Activated T-cell treated with anti-CD3 and anti-CD28 coated beads, Interleukin-2, amount 50 U/mL, for 4 hours (primary cell): ENCODE measurements around the gene TENM4. TPM values are rescaled to one million over a fixed set of nuclear protein-coding genes. Genes with fewer than 3 reads are reported as not detected.

Experiments
- ATAC-seq, 2 donors: fragments of 200-7000 bp; cut with Tn5 transposase; one replicate each; pipeline ENCODE4 v1.10.0; 2021
- DNase-seq: peaks from one replicate; pipeline ENCODE4 v3.0.0-alpha.2; 2020
- H3K27me3 Mint-ChIP-seq: one replicate; pipeline ENCODE4 v1.8.0; 2021; ENCODE audit warnings: low read depth, mixed read lengths
- H3K36me3 Mint-ChIP-seq: one replicate; pipeline ENCODE4 v1.8.0; 2022; ENCODE audit warnings: mixed read lengths; ENCODE audit not compliant: insufficient read depth
- H3K4me1 Mint-ChIP-seq: one replicate; pipeline ENCODE4 v1.8.0; 2021; ENCODE audit warnings: low read depth, mixed read lengths
- H3K4me3 Mint-ChIP-seq: one replicate; pipeline ENCODE4 v1.8.0; 2021; ENCODE audit warnings: mild to moderate bottlenecking, moderate library complexity, mixed read lengths
- H3K9me3 Mint-ChIP-seq: one replicate; pipeline ENCODE4 v1.8.0; 2021; ENCODE audit warnings: mixed read lengths
- total RNA-seq, 3 donors: library from RNA; stranded (reverse); gene quantifications; one replicate each; pipeline ENCODE4 v1.2.1, GENCODE V29; 2021

TENM4 gene
- total RNA-seq, 3 donors from 2014 or later: 0.10 to 0.30 TPM; not detected in 1

- DNase-seq (no peak), ATAC-seq (no peak)
- peaks cover 6% of the 10 kb centered on the region for H3K9me3 Mint-ChIP-seq
- H3K27me3 Mint-ChIP-seq: peaks cover 69% of the 10 kb centered on the region
- no peaks in the 10 kb centered on the region for H3K36me3 Mint-ChIP-seq
- no peak overlapping the region for H3K4me3 Mint-ChIP-seq
- peaks cover 9% of the 10 kb centered on the region for H3K4me1 Mint-ChIP-seq
Observed at GRCh38 chr11:79437981-79438630, 2.7 kb downstream of the TENM4 start.

- Mint-ChIP-seq H3K27me3 (peaks cover 62% of the 10 kb centered on the region), H3K36me3 (no peaks in the 10 kb centered on the region), H3K4me3 (peak overlapping the region; percentile 24), H3K9me3 (peaks cover 1% of the 10 kb centered on the region), H3K4me1 (peaks cover 9% of the 10 kb centered on the region)
- ATAC-seq: no peak
- DNase-seq: no peak
Observed at GRCh38 chr11:79437278-79437980, 3.4 kb downstream of the TENM4 start.

GRCh38 chr11:79436919-79437277, 3.9 kb downstream of the TENM4 start:
- ATAC-seq: no peak
- peaks cover 9% of the 10 kb centered on the region for H3K4me1 Mint-ChIP-seq
- peaks cover 58% of the 10 kb centered on the region for H3K27me3 Mint-ChIP-seq
- DNase-seq: no peak
- no peaks in the 10 kb centered on the region for H3K36me3 Mint-ChIP-seq
- H3K9me3 Mint-ChIP-seq: no peaks in the 10 kb centered on the region
- peak overlapping the region; percentile 24 for H3K4me3 Mint-ChIP-seq

GRCh38 chr11:79434283-79434682, 6.5 kb downstream of the TENM4 start:
- H3K36me3 Mint-ChIP-seq: no peaks in the 10 kb centered on the region
- H3K9me3 Mint-ChIP-seq: no peaks in the 10 kb centered on the region
- no peak overlapping the region for H3K4me3 Mint-ChIP-seq
- ATAC-seq (no peak), DNase-seq (no peak)
- H3K27me3 Mint-ChIP-seq: peaks cover 47% of the 10 kb centered on the region
- H3K4me1 Mint-ChIP-seq: peaks cover 3% of the 10 kb centered on the region

GRCh38 chr11:79432138-79432537, 8.7 kb downstream of the TENM4 start:
- Mint-ChIP-seq H3K4me1 (peaks cover 3% of the 10 kb centered on the region), H3K4me3 (no peak overlapping the region), H3K27me3 (peaks cover 31% of the 10 kb centered on the region), H3K9me3 (no peaks in the 10 kb centered on the region), H3K36me3 (no peaks in the 10 kb centered on the region)
- DNase-seq (no peak), ATAC-seq (no peak)

- no peak for ATAC-seq
- no peak for DNase-seq
- H3K4me3 Mint-ChIP-seq: no peak overlapping the region
- H3K4me1 Mint-ChIP-seq: no peaks in the 10 kb centered on the region
- no peaks in the 10 kb centered on the region for H3K36me3 Mint-ChIP-seq
- peaks cover 25% of the 10 kb centered on the region for H3K27me3 Mint-ChIP-seq
- no peaks in the 10 kb centered on the region for H3K9me3 Mint-ChIP-seq
Observed at GRCh38 chr11:79431535-79431934, 9.3 kb downstream of the TENM4 start.

- Mint-ChIP-seq H3K4me3 (no peak overlapping the region), H3K9me3 (no peaks in the 10 kb centered on the region), H3K4me1 (no peaks in the 10 kb centered on the region), H3K36me3 (no peaks in the 10 kb centered on the region), H3K27me3 (peaks cover 12% of the 10 kb centered on the region)
- ATAC-seq (no peak), DNase-seq (no peak)
Observed at GRCh38 chr11:79430280-79430679, 10.6 kb downstream of the TENM4 start.

GRCh38 chr11:79428406-79428805, 12.4 kb downstream of the TENM4 start:
- ATAC-seq (no peak), DNase-seq (no peak)
- H3K9me3 Mint-ChIP-seq: no peaks in the 10 kb centered on the region
- no peak overlapping the region for H3K4me3 Mint-ChIP-seq
- H3K27me3 Mint-ChIP-seq: peaks cover 6% of the 10 kb centered on the region
- H3K4me1 Mint-ChIP-seq: no peaks in the 10 kb centered on the region
- H3K36me3 Mint-ChIP-seq: no peaks in the 10 kb centered on the region

- no peak for DNase-seq
- no peak overlapping the region for H3K4me3 Mint-ChIP-seq
- H3K36me3 Mint-ChIP-seq: no peaks in the 10 kb centered on the region
- no peaks in the 10 kb centered on the region for H3K9me3 Mint-ChIP-seq
- ATAC-seq: no peak
- no peaks in the 10 kb centered on the region for H3K4me1 Mint-ChIP-seq
- peaks cover 4% of the 10 kb centered on the region for H3K27me3 Mint-ChIP-seq
Observed at GRCh38 chr11:79427611-79428327, 13.1 kb downstream of the TENM4 start.

- Mint-ChIP-seq H3K4me1 (no peaks in the 10 kb centered on the region), H3K36me3 (no peaks in the 10 kb centered on the region), H3K27me3 (peaks cover 4% of the 10 kb centered on the region)
Observed at GRCh38 chr11:79427126-79427525, 13.7 kb downstream of the TENM4 start.

GRCh38 chr11:79425463-79425862, 15.4 kb downstream of the TENM4 start:
- Mint-ChIP-seq H3K36me3 (no peaks in the 10 kb centered on the region), H3K27me3 (no peaks in the 10 kb centered on the region), H3K9me3 (no peaks in the 10 kb centered on the region), H3K4me3 (no peak overlapping the region), H3K4me1 (no peaks in the 10 kb centered on the region)
- no peak for ATAC-seq
- DNase-seq: no peak

More at GRCh38 chr11:79427126-79427525, 13.7 kb downstream of the TENM4 start:
- DNase-seq: no peak
- no peak overlapping the region for H3K4me3 Mint-ChIP-seq
- ATAC-seq: no peak
- H3K9me3 Mint-ChIP-seq: no peaks in the 10 kb centered on the region

GRCh38 chr11:79423736-79424135, 17.1 kb downstream of the TENM4 start:
- Mint-ChIP-seq H3K4me3 (no peak overlapping the region), H3K4me1 (no peaks in the 10 kb centered on the region), H3K9me3 (no peaks in the 10 kb centered on the region), H3K36me3 (no peaks in the 10 kb centered on the region), H3K27me3 (no peaks in the 10 kb centered on the region)
- DNase-seq: no peak
- ATAC-seq: no peak

- H3K9me3 Mint-ChIP-seq: no peaks in the 10 kb centered on the region
- no peak for ATAC-seq
- no peaks in the 10 kb centered on the region for H3K4me1 Mint-ChIP-seq
- H3K27me3 Mint-ChIP-seq: no peaks in the 10 kb centered on the region
- H3K4me3 Mint-ChIP-seq: no peak overlapping the region
- no peaks in the 10 kb centered on the region for H3K36me3 Mint-ChIP-seq
- no peak for DNase-seq
Observed at GRCh38 chr11:79422866-79423265, 18.0 kb downstream of the TENM4 start.

GRCh38 chr11:79421820-79422219, 19.0 kb downstream of the TENM4 start:
- H3K4me1 Mint-ChIP-seq: no peaks in the 10 kb centered on the region
- DNase-seq: no peak
- H3K36me3 Mint-ChIP-seq: no peaks in the 10 kb centered on the region
- ATAC-seq: no peak
- no peaks in the 10 kb centered on the region for H3K27me3 Mint-ChIP-seq
- H3K4me3 Mint-ChIP-seq: no peak overlapping the region
- no peaks in the 10 kb centered on the region for H3K9me3 Mint-ChIP-seq

GRCh38 chr11:79419120-79419519, 21.7 kb downstream of the TENM4 start:
- Mint-ChIP-seq H3K4me3 (no peak overlapping the region), H3K9me3 (no peaks in the 10 kb centered on the region), H3K36me3 (no peaks in the 10 kb centered on the region), H3K27me3 (no peaks in the 10 kb centered on the region), H3K4me1 (no peaks in the 10 kb centered on the region)
- DNase-seq: no peak
- no peak for ATAC-seq
